HepG2 (cell line): ENCODE measurements around the gene POU6F1. TPM values are rescaled to one million over a fixed set of nuclear protein-coding genes. Genes with fewer than 3 reads are reported as not detected.

Experiments
- CBX2 ChIP-seq, 2 experiments: fragments of 200-600 bp in 1 of 2; sonication (generic); formaldehyde crosslinking in 1 of 2; IDR thresholded peaks; 2 replicates each; pipeline versions ENCODE4 v1.7.0 to v1.8.1; 2018 to 2022; ENCODE audit warnings: low read depth in 2 of 2, low read length in 1 of 2, mild to moderate bottlenecking in 1 of 2, missing genetic modification reagents in 1 of 2
- ESRRA ChIP-seq: sonication (generic); formaldehyde crosslinking; IDR thresholded peaks from 2 replicates; pipeline ENCODE4 v1.5.1; 2020; ENCODE audit warnings: mild to moderate bottlenecking, low read depth, missing genetic modification reagents
- KDM5A ChIP-seq: fragments of 200-600 bp; sonication (generic); IDR thresholded peaks from 2 replicates; pipeline ENCODE4 v1.7.0; 2018; ENCODE audit warnings: antibody characterized with exemption, mild to moderate bottlenecking, low read length, borderline replicate concordance
- LCORL ChIP-seq, 2 experiments: fragments of 450-650 bp in 1 of 2; sonication (generic) in 1 of 2; formaldehyde crosslinking in 1 of 2; IDR thresholded peaks; 2 replicates each; pipeline versions ENCODE4 v1.5.0 to v1.6.1; 2017 to 2020; ENCODE audit warnings: antibody characterized with exemption in 1 of 2, missing genetic modification reagents in 1 of 2
- MAFF ChIP-seq: IDR thresholded peaks from 2 replicates; pipeline ENCODE4 v1.6.1; 2011; ENCODE audit warnings: low read depth, low read length, improper control_type of control experiment
- MXD1 ChIP-seq: sonication (generic); formaldehyde crosslinking; IDR thresholded peaks from 2 replicates; pipeline ENCODE4 v1.4.0; 2020; ENCODE audit warnings: mild to moderate bottlenecking, missing genetic modification reagents
- NR1H2 ChIP-seq: sonication (generic); formaldehyde crosslinking; IDR thresholded peaks from 2 replicates; pipeline ENCODE4 v1.8.1; 2022; ENCODE audit warnings: low read depth, missing genetic modification reagents, borderline replicate concordance
- POGK ChIP-seq: sonication (generic); formaldehyde crosslinking; conservative IDR thresholded peaks from 2 replicates; pipeline ENCODE4 v1.8.0; 2022; ENCODE audit warnings: mild to moderate bottlenecking, moderate library complexity, missing genetic modification reagents
- PPARG ChIP-seq: conservative IDR thresholded peaks from 2 replicates; pipeline ENCODE4 v1.6.1; 2016; ENCODE audit warnings: missing biosample characterization, missing genetic modification reagents
- SOX5 ChIP-seq: IDR thresholded peaks from 2 replicates; pipeline ENCODE4 v1.6.1; 2016; ENCODE audit warnings: borderline replicate concordance
- SP5 ChIP-seq: IDR thresholded peaks from 2 replicates; pipeline ENCODE4 v1.6.1; 2016; ENCODE audit warnings: low read depth, borderline replicate concordance
- TRIM24 ChIP-seq: sonication (generic); formaldehyde crosslinking; IDR thresholded peaks from 2 replicates; pipeline ENCODE4 v1.8.0; 2022; ENCODE audit warnings: mild to moderate bottlenecking, missing genetic modification reagents
- polyA plus RNA-seq, 8 experiments: library from polyadenylated mRNA; depleted of rRNA in 3 of 8; stranded (reverse) in 7 of 8; unstranded in 1 of 8; fragments of >200 nt; fragmentation: Illumina TruSeq in 4 of 8; extraction: Trizol in 4 of 8; gene quantifications; 2 replicates each; pipeline versions ENCODE4 v1.2.1 to v1.2.3, GENCODE V29; 2011 to 2016; ENCODE audit warnings: low read depth in 4 of 8, missing spikeins in 1 of 8, mixed read lengths in 1 of 8; ENCODE audit not compliant: insufficient read depth in 1 of 8
- total RNA-seq, 5 experiments: library from RNA; depleted of rRNA; stranded (reverse); fragments of >200 nt; fragmentation: Illumina TruSeq; extraction: Trizol; gene quantifications; 2 replicates each; pipeline ENCODE4 v1.2.3, GENCODE V29; 2016; ENCODE audit warnings: low read depth in 1 of 5

POU6F1 gene
- total and polyA plus RNA-seq, 2 of the 13 experiments (the other 11 are each of a cell fraction or from before 2014, with no cell fraction given) = 0.48 to 0.51 TPM

- TF ChIP-seq TRIM24 (CRISPR knock-in tag) = no peak
- TF ChIP-seq PPARG (CRISPR knock-in tag) = 0 out of 2 replicates have a peak, but pooled peaks have one; percentile 13
- TF ChIP-seq NR1H2 (CRISPR knock-in tag) = no peak
- TF ChIP-seq LCORL (IDR thresholded peaks at IDR 0.05) = no peak
- TF ChIP-seq LCORL (CRISPR knock-in tag; IDR thresholded peaks at IDR 0.05) = peak; percentile 76
- TF ChIP-seq CBX2 (IDR thresholded peaks at IDR 0.05; ENCODE audit: low read depth, low read length) = no peak
- no peak for TF ChIP-seq CBX2 (CRISPR knock-in tag; IDR thresholded peaks at IDR 0.05; ENCODE audit: low read depth)
- no peak for TF ChIP-seq MAFF
- TF ChIP-seq MXD1 = no peak
- no peak for TF ChIP-seq KDM5A
- TF ChIP-seq SP5 (CRISPR knock-in tag) = no peak
- peak; percentile 46; the same call in 1 of the 2 replicates for TF ChIP-seq SOX5 (CRISPR knock-in tag)
- TF ChIP-seq POGK (CRISPR knock-in tag) = no peak
- TF ChIP-seq ESRRA = no peak
Observed at GRCh38 chr12:51198568-51199365, 19.1 kb downstream of the POU6F1 start (continued).
